K562 (cell line): Measurements from ENCODE around the gene FMNL3. TPM values are rescaled to one million over a fixed set of nuclear protein-coding genes. Genes with fewer than 3 reads are reported as not detected.

ENCODE experiments used
- ATAC-seq: fragments of 200-7000 bp; cut with Tn5 transposase; 3 replicates; pipeline ENCODE4 v1.9.1; 2020; ENCODE audit warnings: moderate library complexity
- BruUV-seq: library from RNA; stranded (reverse); fragments of 400-500 nt; replicated peaks from 2 replicates; lab custom pipeline; 2021; lab: Mats Ljungman, UMichigan
- CTCF ChIA-PET: fragments of 300-600 bp; formaldehyde crosslinking; extraction: SDS; loops from one replicate; lab custom pipeline; 2021; ENCODE audit warnings: low intra/inter-chr PET ratio; lab: Yijun Ruan, JAX
- POLR2A ChIA-PET: fragments of 300-600, 350-650 bp; sonication (Branson Sonifier 250); formaldehyde crosslinking; extraction: SDS; loops from one replicate; lab custom pipeline; 2021; ENCODE audit warnings: antibody characterized with exemption, inconsistent platforms; lab: Yijun Ruan, JAX
- DNase-seq, 4 experiments: peaks; one replicate each; pipeline versions ENCODE4 v3.0.0 to v3.0.0-alpha.2; 2011 to 2018; ENCODE audit warnings: low spot score in 3 of 4, mixed read lengths in 3 of 4; ENCODE audit errors: extremely low read depth in 1 of 4
- FAIRE-seq: peaks from 2 replicates; lab custom pipeline; 2011; peaks lifted over from hg19 to GRCh38; lab: Jason Lieb, UNC
- H2AFZ ChIP-seq: 2 replicates; pipeline ENCODE4 v1.6.0; 2011; ENCODE audit warnings: low read depth, low read length, control low read depth, inconsistent platforms
- H3K27ac ChIP-seq: fragments of 200-600 bp; 3 replicates; pipeline ENCODE4 v1.8.0; 2011; ENCODE audit warnings: low read depth, mild to moderate bottlenecking, control low read depth, inconsistent platforms, low read length, moderate library complexity, mixed read lengths; ENCODE audit errors: extremely low read depth
- H3K27me3 ChIP-seq, 2 experiments: fragments of 300-600 bp in 1 of 2; 2 replicates in 1 of 2; 3 replicates in 1 of 2; pipeline versions ENCODE4 v1.6.0 to v1.8.0; 2011; ENCODE audit warnings: inconsistent platforms in 2 of 2, low read length in 2 of 2, mild to moderate bottlenecking in 1 of 2, mixed read lengths in 1 of 2, moderate library complexity in 1 of 2; ENCODE audit not compliant: control insufficient read depth in 2 of 2, insufficient read depth in 2 of 2
- H3K36me3 ChIP-seq: fragments of 300-600 bp; 3 replicates; pipeline ENCODE4 v1.8.0; 2011; ENCODE audit warnings: mild to moderate bottlenecking, low read length, inconsistent platforms; ENCODE audit not compliant: control insufficient read depth, insufficient read depth
- H3K4me1 ChIP-seq, 2 experiments: fragments of 200-600 bp in 1 of 2; replicated peaks in 1 of 2; 2 replicates in 1 of 2; 3 replicates in 1 of 2; pipeline versions ENCODE4 v1.5.1 to v1.8.0; 2011; ENCODE audit warnings: inconsistent platforms in 2 of 2, low read length in 2 of 2, mild to moderate bottlenecking in 1 of 2, mixed read lengths in 1 of 2, moderate library complexity in 1 of 2; ENCODE audit not compliant: control insufficient read depth in 2 of 2, insufficient read depth in 2 of 2
- H3K4me2 ChIP-seq: 2 replicates; pipeline ENCODE4 v1.6.1; 2011; ENCODE audit warnings: low read length, control low read depth, inconsistent platforms, mixed read lengths; ENCODE audit not compliant: insufficient read depth
- H3K4me3 ChIP-seq: fragments of 200-600 bp; sonication (generic), shearing (Covaris generic); 2 replicates; pipeline ENCODE4 v1.5.1; 2016; ENCODE audit warnings: control low read depth, inconsistent platforms
- H3K79me2 ChIP-seq: fragments of 200-600 bp; 3 replicates; pipeline ENCODE4 v1.8.0; 2011; ENCODE audit warnings: low read length, inconsistent platforms; ENCODE audit not compliant: control insufficient read depth, insufficient read depth
- H3K9ac ChIP-seq, 2 experiments: 2 replicates each; pipeline versions ENCODE4 v1.6.0 to v1.6.1; 2011; ENCODE audit warnings: low read depth in 2 of 2, low read length in 2 of 2, control low read depth in 1 of 2, inconsistent platforms in 1 of 2, mild to moderate bottlenecking in 1 of 2, mixed read lengths in 1 of 2; ENCODE audit not compliant: insufficient read depth in 1 of 2
- H3K9me1 ChIP-seq: one replicate; pipeline ENCODE4 v1.6.0; 2011; ENCODE audit warnings: inconsistent platforms, mild to moderate bottlenecking, low read length, moderate library complexity; ENCODE audit not compliant: control insufficient read depth, insufficient read depth
- H3K9me3 ChIP-seq: replicated peaks from 2 replicates; pipeline ENCODE4 v1.5.1; 2011; ENCODE audit warnings: low read depth, low read length, inconsistent platforms; ENCODE audit not compliant: control insufficient read depth, insufficient read depth
- H4K20me1 ChIP-seq: replicated peaks from 2 replicates; pipeline ENCODE4 v1.6.1; 2011; ENCODE audit warnings: low read length, inconsistent platforms, mixed read lengths; ENCODE audit not compliant: control insufficient read depth, insufficient read depth
- PHB ChIP-seq: fragments of 250-450 bp; sonication (Bioruptor Pico); IDR thresholded peaks from 2 replicates; pipeline ENCODE4 v1.5.0; 2021
- TRIM24 ChIP-seq, 2 experiments: fragments of 450-650 bp; IDR thresholded peaks; 2 replicates each; pipeline ENCODE4 v1.6.1; 2016
- WGBS: fragments of 100-300 bp; shearing (Covaris generic); methylation state at CpG from one replicate; pipeline ENCODE4 v1.1.6; 2016; ENCODE audit warnings: low coverage, mixed read lengths; ENCODE audit not compliant: insufficient coverage; ENCODE audit errors: missing lambda C conversion rate; 5-methylcytosine and 5-hydroxymethylcytosine counted together
- in situ Hi-C: fragments of 300-500 bp; cut with MboI; formaldehyde crosslinking; loops from 4 replicates; pipeline ENCODE4 v1.15.0; 2018; ENCODE audit warnings: inconsistent platforms, mixed read lengths
- intact Hi-C: fragments of 100-400 bp; cut with micrococcal nuclease; formaldehyde crosslinking; loops from 2 replicates; pipeline ENCODE4 v1.14.2; 2022
- polyA plus RNA-seq, 8 experiments: library from polyadenylated mRNA; depleted of rRNA in 4 of 8; stranded (reverse) in 5 of 8; unstranded in 3 of 8; fragments of >200 nt; fragmentation: Nextera tagmentation in 2 of 8; fragmentation: Illumina TruSeq in 1 of 8; extraction: Ambion mirVana in 2 of 8; extraction: Trizol in 1 of 8; gene quantifications; 2 replicates each; pipeline versions ENCODE4 v1.2.1 to v1.2.3, GENCODE V29; 2011 to 2014; ENCODE audit warnings: inconsistent platforms in 1 of 8, missing spikeins in 1 of 8
- total RNA-seq, 7 experiments: library from RNA; depleted of rRNA in 6 of 7; stranded (reverse); fragments of >200 nt in 6 of 7; fragmentation: Illumina TruSeq in 2 of 7; extraction: Trizol in 2 of 7; gene quantifications; 2 replicates each; pipeline versions ENCODE4 v1.2.1 to v1.2.3, GENCODE V29; 2011 to 2021; ENCODE audit warnings: low replicate concordance in 1 of 7
- TF ChIP-seq, protein P1 (sequence below): sonication (generic); formaldehyde crosslinking; IDR thresholded peaks from 2 replicates; pipeline ENCODE4 v1.8.1; 2023; ENCODE audit warnings: missing genetic modification reagents, mild to moderate bottlenecking, borderline replicate concordance
- TF ChIP-seq, protein P2 (sequence below): fragments of 200-800 bp; sonication (Bioruptor generic); IDR thresholded peaks from 2 replicates; pipeline ENCODE4 v1.6.1; 2017; ENCODE audit warnings: missing genetic modification characterization, missing compliant biosample characterization
- TF ChIP-seq, protein P3 (sequence below), 3 experiments: IDR thresholded peaks in 2 of 3; conservative IDR thresholded peaks in 1 of 3; 2 replicates each; pipeline ENCODE4 v1.5.1; 2011 to 2012; ENCODE audit warnings: low read length in 3 of 3, mild to moderate bottlenecking in 3 of 3, control low read depth in 2 of 3, improper control_type of control experiment in 1 of 3, inconsistent platforms in 1 of 3, low read depth in 1 of 3, mixed read lengths in 1 of 3, moderate library complexity in 1 of 3; ENCODE audit not compliant: insufficient read depth in 2 of 3
- TF ChIP-seq, protein P4 (sequence below): fragments of 250-450 bp; sonication (Bioruptor Pico); IDR thresholded peaks from 2 replicates; pipeline ENCODE4 v1.4.0; 2020; ENCODE audit warnings: mild to moderate bottlenecking, moderate library complexity
- TF ChIP-seq, protein P5 (sequence below): fragments of 250-450 bp; sonication (Bioruptor Pico); IDR thresholded peaks from 2 replicates; pipeline ENCODE4 v1.4.0; 2020; ENCODE audit warnings: borderline replicate concordance

The FMNL3 gene
- total and polyA plus RNA-seq, 9 of the 15 experiments (the other 6 are each of a cell fraction or from before 2014, with no cell fraction given), result 0.49 to 14.4 (median 6.8) TPM

DNA sequence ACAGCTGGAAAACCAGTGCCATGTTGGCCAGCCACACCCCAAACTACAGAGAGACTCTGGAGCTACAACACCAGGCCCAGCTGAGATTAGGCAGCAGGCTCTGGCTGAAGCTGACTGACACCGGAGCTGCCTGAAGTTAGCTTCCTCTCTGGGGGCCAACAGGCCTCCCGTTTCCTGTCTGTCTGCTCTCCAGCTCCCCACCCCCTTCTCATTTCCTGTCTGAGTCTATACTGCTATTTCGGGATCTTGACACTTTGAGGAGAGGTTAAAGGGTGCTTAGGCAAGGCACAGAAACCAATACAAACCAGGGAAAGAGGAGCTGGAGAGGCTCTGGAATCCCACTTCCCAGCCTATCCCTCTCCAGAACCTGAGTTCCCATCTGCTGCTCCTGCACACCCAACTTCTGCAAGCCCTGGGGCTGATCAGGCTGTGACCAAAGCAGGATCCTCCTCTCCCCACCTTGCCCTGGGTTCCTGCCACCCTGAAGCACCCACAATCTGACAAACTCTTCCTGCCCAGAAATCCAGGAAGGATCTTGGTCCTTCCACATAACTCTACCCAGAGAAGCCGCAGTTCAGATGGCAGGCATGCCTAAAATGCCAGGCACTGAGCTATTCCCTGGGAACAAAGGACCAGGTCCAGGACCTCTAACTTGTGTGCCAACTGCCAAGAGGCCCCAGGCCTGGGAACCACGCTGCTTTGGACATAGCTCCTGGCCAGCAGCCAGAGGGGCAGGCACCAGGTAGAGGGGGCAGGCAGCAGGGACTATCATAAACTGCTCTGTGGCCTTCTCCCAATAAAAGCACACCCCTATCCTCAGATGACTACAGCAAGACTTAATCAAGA is 44.0 kb downstream of the FMNL3 start:
- ChIA-PET CTCF (interaction anchor here (0.7 kb wide), 1 partner anchor 41 kb away, joined by 3 read pairs; no protein-coding TSS in a partner anchor), POLR2A (interaction anchor here (0.6 to 1.9 kb wide), 10 partner anchors 8 to 102 kb away, joined by 3 to 16 read pairs (median 4); partner anchors contain the start of gene TMBIM6)
- no peaks in the 10 kb centered on the region for H4K20me1 ChIP-seq
- peak overlapping the region; percentile 83 for H2AFZ ChIP-seq
- H3K36me3 ChIP-seq, result peaks cover 10% of the 10 kb centered on the region; the same call in 1 of the 3 replicates
- DNase-seq, result peak; percentile 51 to 89 (median 72)
- no peaks in the 10 kb centered on the region for H3K9me3 ChIP-seq
- in situ Hi-C loops (no loop called here), intact Hi-C loops (no loop called here)
- H3K9ac ChIP-seq, result peak overlapping the region; percentile 56 to 80
- H3K27me3 ChIP-seq, result no peaks in the 10 kb centered on the region
- H3K9me1 ChIP-seq, result no peaks in the 10 kb centered on the region
- BruUV-seq, result no TSS peak
- H3K4me3 ChIP-seq, result no peak overlapping the region
- WGBS, result 24% methylated on average over 5 of the region's 5 CpGs
- H3K79me2 ChIP-seq, result no peaks in the 10 kb centered on the region
- peak overlapping the region; percentile 95 for H3K27ac ChIP-seq
- FAIRE-seq, result peak; percentile 90
- H3K4me1 ChIP-seq, result peaks cover 13 to 26% of the 10 kb centered on the region in 2 experiments; a peak in 4 of 5 replicates
- peak overlapping the region; percentile 62 for H3K4me2 ChIP-seq
- ATAC-seq, result peak; percentile 97
- TF ChIP-seq, protein P1, sequence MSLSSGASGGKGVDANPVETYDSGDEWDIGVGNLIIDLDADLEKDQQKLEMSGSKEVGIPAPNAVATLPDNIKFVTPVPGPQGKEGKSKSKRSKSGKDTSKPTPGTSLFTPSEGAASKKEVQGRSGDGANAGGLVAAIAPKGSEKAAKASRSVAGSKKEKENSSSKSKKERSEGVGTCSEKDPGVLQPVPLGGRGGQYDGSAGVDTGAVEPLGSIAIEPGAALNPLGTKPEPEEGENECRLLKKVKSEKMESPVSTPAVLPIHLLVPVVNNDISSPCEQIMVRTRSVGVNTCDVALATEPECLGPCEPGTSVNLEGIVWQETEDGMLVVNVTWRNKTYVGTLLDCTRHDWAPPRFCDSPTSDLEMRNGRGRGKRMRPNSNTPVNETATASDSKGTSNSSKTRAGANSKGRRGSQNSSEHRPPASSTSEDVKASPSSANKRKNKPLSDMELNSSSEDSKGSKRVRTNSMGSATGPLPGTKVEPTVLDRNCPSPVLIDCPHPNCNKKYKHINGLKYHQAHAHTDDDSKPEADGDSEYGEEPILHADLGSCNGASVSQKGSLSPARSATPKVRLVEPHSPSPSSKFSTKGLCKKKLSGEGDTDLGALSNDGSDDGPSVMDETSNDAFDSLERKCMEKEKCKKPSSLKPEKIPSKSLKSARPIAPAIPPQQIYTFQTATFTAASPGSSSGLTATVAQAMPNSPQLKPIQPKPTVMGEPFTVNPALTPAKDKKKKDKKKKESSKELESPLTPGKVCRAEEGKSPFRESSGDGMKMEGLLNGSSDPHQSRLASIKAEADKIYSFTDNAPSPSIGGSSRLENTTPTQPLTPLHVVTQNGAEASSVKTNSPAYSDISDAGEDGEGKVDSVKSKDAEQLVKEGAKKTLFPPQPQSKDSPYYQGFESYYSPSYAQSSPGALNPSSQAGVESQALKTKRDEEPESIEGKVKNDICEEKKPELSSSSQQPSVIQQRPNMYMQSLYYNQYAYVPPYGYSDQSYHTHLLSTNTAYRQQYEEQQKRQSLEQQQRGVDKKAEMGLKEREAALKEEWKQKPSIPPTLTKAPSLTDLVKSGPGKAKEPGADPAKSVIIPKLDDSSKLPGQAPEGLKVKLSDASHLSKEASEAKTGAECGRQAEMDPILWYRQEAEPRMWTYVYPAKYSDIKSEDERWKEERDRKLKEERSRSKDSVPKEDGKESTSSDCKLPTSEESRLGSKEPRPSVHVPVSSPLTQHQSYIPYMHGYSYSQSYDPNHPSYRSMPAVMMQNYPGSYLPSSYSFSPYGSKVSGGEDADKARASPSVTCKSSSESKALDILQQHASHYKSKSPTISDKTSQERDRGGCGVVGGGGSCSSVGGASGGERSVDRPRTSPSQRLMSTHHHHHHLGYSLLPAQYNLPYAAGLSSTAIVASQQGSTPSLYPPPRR, result no peak
- TF ChIP-seq, protein P2, sequence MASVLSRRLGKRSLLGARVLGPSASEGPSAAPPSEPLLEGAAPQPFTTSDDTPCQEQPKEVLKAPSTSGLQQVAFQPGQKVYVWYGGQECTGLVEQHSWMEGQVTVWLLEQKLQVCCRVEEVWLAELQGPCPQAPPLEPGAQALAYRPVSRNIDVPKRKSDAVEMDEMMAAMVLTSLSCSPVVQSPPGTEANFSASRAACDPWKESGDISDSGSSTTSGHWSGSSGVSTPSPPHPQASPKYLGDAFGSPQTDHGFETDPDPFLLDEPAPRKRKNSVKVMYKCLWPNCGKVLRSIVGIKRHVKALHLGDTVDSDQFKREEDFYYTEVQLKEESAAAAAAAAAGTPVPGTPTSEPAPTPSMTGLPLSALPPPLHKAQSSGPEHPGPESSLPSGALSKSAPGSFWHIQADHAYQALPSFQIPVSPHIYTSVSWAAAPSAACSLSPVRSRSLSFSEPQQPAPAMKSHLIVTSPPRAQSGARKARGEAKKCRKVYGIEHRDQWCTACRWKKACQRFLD, result peak; percentile 61; the same call in 1 of the 2 replicates
- TF ChIP-seq TRIM24 (IDR thresholded peaks at IDR 0.05), result peak in 1 of 2 experiments; percentile 48; a peak in 2 of 4 replicates
- TF ChIP-seq, protein P3, sequence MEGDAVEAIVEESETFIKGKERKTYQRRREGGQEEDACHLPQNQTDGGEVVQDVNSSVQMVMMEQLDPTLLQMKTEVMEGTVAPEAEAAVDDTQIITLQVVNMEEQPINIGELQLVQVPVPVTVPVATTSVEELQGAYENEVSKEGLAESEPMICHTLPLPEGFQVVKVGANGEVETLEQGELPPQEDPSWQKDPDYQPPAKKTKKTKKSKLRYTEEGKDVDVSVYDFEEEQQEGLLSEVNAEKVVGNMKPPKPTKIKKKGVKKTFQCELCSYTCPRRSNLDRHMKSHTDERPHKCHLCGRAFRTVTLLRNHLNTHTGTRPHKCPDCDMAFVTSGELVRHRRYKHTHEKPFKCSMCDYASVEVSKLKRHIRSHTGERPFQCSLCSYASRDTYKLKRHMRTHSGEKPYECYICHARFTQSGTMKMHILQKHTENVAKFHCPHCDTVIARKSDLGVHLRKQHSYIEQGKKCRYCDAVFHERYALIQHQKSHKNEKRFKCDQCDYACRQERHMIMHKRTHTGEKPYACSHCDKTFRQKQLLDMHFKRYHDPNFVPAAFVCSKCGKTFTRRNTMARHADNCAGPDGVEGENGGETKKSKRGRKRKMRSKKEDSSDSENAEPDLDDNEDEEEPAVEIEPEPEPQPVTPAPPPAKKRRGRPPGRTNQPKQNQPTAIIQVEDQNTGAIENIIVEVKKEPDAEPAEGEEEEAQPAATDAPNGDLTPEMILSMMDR (IDR thresholded peaks at IDR 0.05 in 2 of 3, conservative IDR thresholded peaks at IDR 0.05 in 1 of 3; ENCODE audit: insufficient read depth in 2 of 3, low read depth in 1 of 3, low read length in 3 of 3), result no peak
- TF ChIP-seq, protein P4, sequence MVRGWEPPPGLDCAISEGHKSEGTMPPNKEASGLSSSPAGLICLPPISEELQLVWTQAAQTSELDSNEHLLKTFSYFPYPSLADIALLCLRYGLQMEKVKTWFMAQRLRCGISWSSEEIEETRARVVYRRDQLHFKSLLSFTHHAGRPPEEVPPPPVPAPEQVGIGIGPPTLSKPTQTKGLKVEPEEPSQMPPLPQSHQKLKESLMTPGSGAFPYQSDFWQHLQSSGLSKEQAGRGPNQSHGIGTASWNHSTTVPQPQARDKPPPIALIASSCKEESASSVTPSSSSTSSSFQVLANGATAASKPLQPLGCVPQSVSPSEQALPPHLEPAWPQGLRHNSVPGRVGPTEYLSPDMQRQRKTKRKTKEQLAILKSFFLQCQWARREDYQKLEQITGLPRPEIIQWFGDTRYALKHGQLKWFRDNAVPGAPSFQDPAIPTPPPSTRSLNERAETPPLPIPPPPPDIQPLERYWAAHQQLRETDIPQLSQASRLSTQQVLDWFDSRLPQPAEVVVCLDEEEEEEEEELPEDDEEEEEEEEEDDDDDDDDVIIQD (CRISPR knock-in tag), result no peak
- TF ChIP-seq PHB, result no peak
- TF ChIP-seq, protein P5, sequence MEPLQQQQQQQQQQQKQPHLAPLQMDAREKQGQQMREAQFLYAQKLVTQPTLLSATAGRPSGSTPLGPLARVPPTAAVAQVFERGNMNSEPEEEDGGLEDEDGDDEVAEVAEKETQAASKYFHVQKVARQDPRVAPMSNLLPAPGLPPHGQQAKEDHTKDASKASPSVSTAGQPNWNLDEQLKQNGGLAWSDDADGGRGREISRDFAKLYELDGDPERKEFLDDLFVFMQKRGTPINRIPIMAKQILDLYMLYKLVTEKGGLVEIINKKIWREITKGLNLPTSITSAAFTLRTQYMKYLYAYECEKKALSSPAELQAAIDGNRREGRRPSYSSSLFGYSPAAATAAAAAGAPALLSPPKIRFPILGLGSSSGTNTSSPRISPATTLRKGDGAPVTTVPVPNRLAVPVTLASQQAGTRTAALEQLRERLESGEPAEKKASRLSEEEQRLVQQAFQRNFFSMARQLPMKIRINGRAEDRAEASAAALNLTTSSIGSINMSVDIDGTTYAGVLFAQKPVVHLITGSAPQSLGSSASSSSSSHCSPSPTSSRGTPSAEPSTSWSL (CRISPR knock-in tag), result 0 out of 2 replicates have a peak, but pooled peaks have one; percentile 63
